ENCODE data around the gene ABCC10. TPM values are rescaled to one million over a fixed set of nuclear protein-coding genes. Genes with fewer than 3 reads are reported as not detected.
"Not testable (repeated sequence)": the region's sequence is repeated elsewhere in the genome, so short reads cannot be mapped to it uniquely, and the experiment has no call there.

The ABCC10 gene
- total RNA-seq, 4 donors from 2014 or later = 30.3 to 75.2 (median 48.2) TPM

- no peak for DNase-seq
- no peaks in the 10 kb centered on the region for H3K36me3 ChIP-seq
- peaks cover 0 to 4% (median 0%) of the 10 kb centered on the region in 4 donors for H3K4me1 ChIP-seq
- no peak overlapping the region for H3K4me3 ChIP-seq
- no peak overlapping the region for H3K27ac ChIP-seq
- H3K27me3 ChIP-seq = no peaks in the 10 kb centered on the region
- TF ChIP-seq POLR2A (IDR thresholded peaks at IDR 0.05) (no peak), CTCF (IDR thresholded peaks at IDR 0.05) (peak in 3 of 6 experiments; percentile 43 to 49 (median 44))
- H3K9me3 ChIP-seq = no peaks in the 10 kb centered on the region
Measured at GRCh38 chr6:43386492-43386891, 40.8 kb upstream of the ABCC10 start.

- Histone ChIP-seq H3K4me1 (no peaks in the 10 kb centered on the region), H3K36me3 (no peaks in the 10 kb centered on the region), H3K9me3 (no peaks in the 10 kb centered on the region), H3K27me3 (no peaks in the 10 kb centered on the region), H3K4me3 (no peak overlapping the region), H3K27ac (no peak overlapping the region)
- TF ChIP-seq CTCF (IDR thresholded peaks at IDR 0.05) (no peak), POLR2A (IDR thresholded peaks at IDR 0.05) (no peak)
- no peak for DNase-seq
Measured at GRCh38 chr6:43389730-43390295, 37.5 kb upstream of the ABCC10 start.

DNA sequence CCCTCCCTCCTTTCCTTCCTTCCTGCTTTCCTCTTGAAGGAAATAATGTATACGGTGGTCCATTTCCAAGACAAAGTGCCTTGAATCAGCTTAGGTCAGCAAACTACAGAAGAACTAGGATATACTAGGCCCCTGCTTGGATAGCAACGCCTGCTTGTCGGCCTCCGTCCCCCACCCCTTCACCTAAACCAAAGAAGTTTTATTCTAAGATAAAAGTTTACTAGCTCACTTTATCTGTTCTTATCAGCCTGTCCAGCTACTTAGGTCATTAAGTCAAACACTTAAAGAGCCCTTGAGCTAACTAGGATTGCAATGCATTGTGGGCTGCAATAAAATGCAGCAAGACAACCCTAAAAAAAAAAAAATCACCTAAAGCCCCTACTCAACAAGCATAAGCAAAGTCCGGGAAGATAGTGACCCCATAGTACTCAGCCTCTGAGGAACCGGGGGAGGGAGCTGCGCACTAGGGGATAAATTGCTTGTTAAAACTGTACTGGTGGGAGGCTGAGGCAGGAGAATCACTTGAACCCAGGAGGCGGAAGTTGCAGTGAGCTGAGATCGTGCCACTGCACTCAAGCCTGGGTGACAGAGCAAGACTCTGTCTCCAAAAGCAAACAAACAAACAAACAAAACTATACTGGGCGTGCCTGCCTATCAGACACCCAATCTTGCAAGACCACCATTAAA is 36.4 kb upstream of the ABCC10 start:
- H3K27me3 ChIP-seq, DNase-seq, H3K4me3 ChIP-seq: not testable (repeated sequence)

DNA sequence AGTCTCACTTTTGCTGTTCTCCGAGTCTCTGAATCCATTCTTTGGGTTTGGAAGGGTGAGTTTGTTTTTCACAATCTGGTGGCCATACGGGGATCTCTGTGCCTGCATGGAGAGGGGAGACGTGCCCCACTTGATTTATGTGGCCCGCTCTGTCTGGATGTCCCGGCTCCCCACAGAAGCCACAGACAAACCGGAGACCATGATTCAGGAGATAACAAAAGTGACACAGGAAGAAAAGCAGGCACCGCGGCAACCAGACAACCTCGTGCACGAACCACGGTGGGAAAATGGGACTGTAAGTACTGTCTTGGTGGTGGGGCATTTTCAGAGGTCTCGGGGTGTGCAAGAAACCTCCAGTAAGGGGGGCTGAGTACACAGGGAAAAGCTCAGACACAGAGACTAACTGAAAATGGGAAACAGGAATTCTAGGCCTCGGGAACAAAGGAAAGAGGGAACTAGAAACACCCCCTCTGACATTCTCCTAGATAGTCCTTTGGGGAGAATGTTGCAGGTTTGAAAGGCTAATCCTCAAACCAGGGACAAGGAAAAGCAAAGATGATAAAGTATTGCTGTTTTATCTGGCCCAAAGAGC is 35.8 kb upstream of the ABCC10 start:
- no peak for DNase-seq
- H3K4me1 ChIP-seq = no peaks in the 10 kb centered on the region
- no peak for TF ChIP-seq CTCF (IDR thresholded peaks at IDR 0.05)
- no peak for TF ChIP-seq POLR2A (IDR thresholded peaks at IDR 0.05)
- no peaks in the 10 kb centered on the region for H3K27me3 ChIP-seq
- H3K36me3 ChIP-seq = no peaks in the 10 kb centered on the region
- H3K27ac ChIP-seq = no peak overlapping the region
- no peaks in the 10 kb centered on the region for H3K9me3 ChIP-seq
- no peak overlapping the region for H3K4me3 ChIP-seq

More for the DNA sequence above, 36.4 kb upstream of the ABCC10 start:
- not testable (repeated sequence) for H3K27ac ChIP-seq, H3K36me3 ChIP-seq, H3K9me3 ChIP-seq, H3K4me1 ChIP-seq

DNA sequence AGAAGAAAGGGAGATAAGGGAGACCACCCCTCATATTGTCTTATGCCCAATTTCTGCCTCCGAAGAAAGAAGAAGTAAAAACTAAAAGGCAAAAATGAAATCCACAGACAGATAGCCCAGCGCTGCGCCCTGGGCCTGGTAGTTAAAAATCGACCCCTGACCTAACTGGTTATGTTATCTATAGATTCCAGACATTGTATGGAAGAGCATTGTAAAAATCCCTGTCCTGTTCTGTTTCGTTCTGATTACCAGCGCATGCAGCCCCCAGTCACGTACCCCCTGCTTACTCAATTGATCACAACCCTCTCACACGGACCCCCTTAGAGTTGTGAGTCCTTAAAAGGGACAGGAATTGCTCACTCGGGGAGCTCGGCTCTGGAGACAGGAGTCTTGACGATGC is 34.2 kb upstream of the ABCC10 start:
- not testable (repeated sequence) for H3K36me3 ChIP-seq, H3K27me3 ChIP-seq, H3K4me3 ChIP-seq, H3K27ac ChIP-seq, H3K9me3 ChIP-seq, DNase-seq, H3K4me1 ChIP-seq

DNA sequence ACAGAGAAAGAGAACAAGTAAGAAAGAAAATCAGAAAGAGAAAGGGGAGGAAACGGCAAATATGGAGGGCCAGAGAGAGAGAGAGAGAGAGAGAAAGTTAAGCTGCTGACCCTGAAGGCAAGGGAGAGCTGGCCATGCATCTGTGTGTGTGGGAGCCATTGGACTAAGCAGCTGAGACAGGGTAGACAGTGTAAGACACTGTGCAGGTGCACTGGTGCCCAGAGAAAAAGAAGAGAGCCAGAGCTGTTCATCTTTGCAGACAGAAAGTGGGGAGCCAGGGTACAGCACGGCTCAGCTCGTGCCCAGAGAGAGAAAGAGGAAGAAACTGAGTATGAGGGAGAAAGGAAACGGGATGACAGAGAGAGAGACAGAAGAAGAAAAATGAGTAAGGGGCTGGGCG is 33.7 kb upstream of the ABCC10 start:
- H3K4me3 ChIP-seq = no peak overlapping the region
- no peaks in the 10 kb centered on the region for H3K9me3 ChIP-seq
- no peak overlapping the region for H3K27ac ChIP-seq
- no peaks in the 10 kb centered on the region for H3K4me1 ChIP-seq
- TF ChIP-seq CTCF (IDR thresholded peaks at IDR 0.05) (no peak), POLR2A (IDR thresholded peaks at IDR 0.05) (no peak)
- no peak for DNase-seq
- H3K36me3 ChIP-seq = no peaks in the 10 kb centered on the region
- H3K27me3 ChIP-seq = no peaks in the 10 kb centered on the region

Measured in Peyer's patch (tissue), 4 donors.